HG03039 (cell line): ENCODE measurements around the gene BOLA2B.
"Not testable (repeated sequence)": the region's sequence is repeated elsewhere in the genome, so short reads cannot be mapped to it uniquely, and the experiment has no call there.

Experiments
- ATAC-seq: cut with Tn5 transposase; IDR thresholded peaks from one replicate; pipeline ENCODE4 v1.9.1; 2021; ENCODE audit warnings: mild to moderate bottlenecking, moderate library complexity; ENCODE audit not compliant: unreplicated experiment

BOLA2B gene

GRCh38 chr16:30193615-30194014 lies at the start of gene BOLA2B, which contains the start of gene SLX1A:
TSS of gene BOLA2B (minus strand) at chr16:30193666. CDS start at chr16:30193595, 71 bp downstream.
TSS of gene SLX1A (plus strand) at chr16:30193875. CDS start at chr16:30194085, 210 bp downstream.
- peak; percentile 85 for ATAC-seq

GRCh38 chr16:30217082-30217481 lies 23.6 kb upstream of the BOLA2B start:
- ATAC-seq: not testable (repeated sequence)

GRCh38 chr16:30211414-30211813 lies 17.9 kb upstream of the BOLA2B start:
- ATAC-seq: not testable (repeated sequence)

- ATAC-seq: not testable (repeated sequence)
Observed at GRCh38 chr16:30209032-30209431, 15.6 kb upstream of the BOLA2B start.

GRCh38 chr16:30207063-30207704 lies 13.7 kb upstream of the BOLA2B start:
- not testable (repeated sequence) for ATAC-seq

GRCh38 chr16:30206252-30206651 lies 12.8 kb upstream of the BOLA2B start:
- ATAC-seq: not testable (repeated sequence)

- ATAC-seq: not testable (repeated sequence)
Observed at GRCh38 chr16:30205541-30206236, 12.2 kb upstream of the BOLA2B start.

- ATAC-seq: not testable (repeated sequence)
Observed at GRCh38 chr16:30199608-30200343, 6.3 kb upstream of the BOLA2B start.

GRCh38 chr16:30199049-30199448 lies 5.6 kb upstream of the BOLA2B start, which contains the start of gene SULT1A3:
TSS of gene SULT1A3 (plus strand) at chr16:30199255. CDS start at chr16:30200729, 1,474 bp downstream.
- not testable (repeated sequence) for ATAC-seq

- not testable (repeated sequence) for ATAC-seq
Observed at GRCh38 chr16:30197001-30197400, 3.5 kb upstream of the BOLA2B start.

GRCh38 chr16:30194172-30194925 lies 883 bp upstream of the BOLA2B start:
- peak; percentile 49 for ATAC-seq

- not testable (repeated sequence) for ATAC-seq
Observed at GRCh38 chr16:30193098-30193497, 368 bp downstream of the BOLA2B start.

- ATAC-seq: not testable (repeated sequence)
Observed at GRCh38 chr16:30191158-30191557, 2.3 kb downstream of the BOLA2B start.

- no peak for ATAC-seq
Observed at GRCh38 chr16:30187971-30188561, 5.4 kb downstream of the BOLA2B start.

GRCh38 chr16:30187556-30187865 lies 6.0 kb downstream of the BOLA2B start:
- ATAC-seq: no peak

GRCh38 chr16:30186782-30187555 lies 6.5 kb downstream of the BOLA2B start:
- no peak for ATAC-seq

GRCh38 chr16:30186444-30186781 lies 7.1 kb downstream of the BOLA2B start:
- ATAC-seq: no peak

- ATAC-seq: no peak
Observed at GRCh38 chr16:30185683-30186421, 7.6 kb downstream of the BOLA2B start.
